ENCODE measurements around the gene NCKAP1. TPM values are rescaled to one million over a fixed set of nuclear protein-coding genes. Genes with fewer than 3 reads are reported as not detected.

Gene NCKAP1
- total and polyA plus RNA-seq, 4 donors, result 36.4 to 194 (median 73.1) TPM

GRCh38 chr2:183028108-183028507 lies 10.1 kb downstream of the NCKAP1 start:
- H3K4me1 ChIP-seq (ENCODE audit: control insufficient read depth in 5 of 5, insufficient read depth in 5 of 5, low read length in 5 of 5), result peaks cover 0 to 26% (median 6%) of the 10 kb centered on the region in 5 donors
- no peak for ATAC-seq (ENCODE audit: insufficient read depth, low FRiP score)

GRCh38 chr2:183027443-183027842 lies 10.8 kb downstream of the NCKAP1 start:
- Histone ChIP-seq H3K27me3 (ENCODE audit: control insufficient read depth in 3 of 3, insufficient read depth in 3 of 3, low read length in 2 of 3) (no peaks in the 10 kb centered on the region), H3K27ac (ENCODE audit: low read depth in 1 of 2, low read length in 1 of 2) (no peak overlapping the region), H3K9ac (ENCODE audit: insufficient read depth in 1 of 2, low read length in 2 of 2) (no peak overlapping the region)

More at GRCh38 chr2:183028108-183028507, 10.1 kb downstream of the NCKAP1 start:
- Histone ChIP-seq H3K36me3 (ENCODE audit: control insufficient read depth in 4 of 4, insufficient read depth in 4 of 4, low read length in 4 of 4) (no peaks in the 10 kb centered on the region), H3K9me3 (ENCODE audit: control insufficient read depth in 4 of 4, insufficient read depth in 3 of 4, low read length in 3 of 4) (no peaks in the 10 kb centered on the region), H3K27me3 (ENCODE audit: control insufficient read depth in 3 of 3, insufficient read depth in 3 of 3, low read length in 2 of 3) (no peaks in the 10 kb centered on the region), H3K9ac (ENCODE audit: insufficient read depth in 1 of 2, low read length in 2 of 2) (no peak overlapping the region), H3K27ac (ENCODE audit: low read depth in 1 of 2, low read length in 1 of 2) (no peak overlapping the region), H3K4me3 (no peak overlapping the region)
- DNase-seq, result no peak
- no peak for TF ChIP-seq CTCF (IDR thresholded peaks at IDR 0.05; ENCODE audit: control extremely low read depth, extremely low read depth)

GRCh38 chr2:183026424-183026823 lies 11.8 kb downstream of the NCKAP1 start:
- no peak overlapping the region for H3K27ac ChIP-seq (ENCODE audit: low read depth in 1 of 2, low read length in 1 of 2)

More at GRCh38 chr2:183027443-183027842, 10.8 kb downstream of the NCKAP1 start:
- Histone ChIP-seq H3K36me3 (ENCODE audit: control insufficient read depth in 4 of 4, insufficient read depth in 4 of 4, low read length in 4 of 4) (no peaks in the 10 kb centered on the region), H3K9me3 (ENCODE audit: control insufficient read depth in 4 of 4, insufficient read depth in 3 of 4, low read length in 3 of 4) (no peaks in the 10 kb centered on the region), H3K4me3 (no peak overlapping the region), H3K4me1 (ENCODE audit: control insufficient read depth in 5 of 5, insufficient read depth in 5 of 5, low read length in 5 of 5) (peaks cover 0 to 20% (median 6%) of the 10 kb centered on the region in 5 donors)
- DNase-seq, result no peak
- WGBS, 2 donors, result 90 to 96% methylated on average over 1 of the region's 1 CpG
- no peak for ATAC-seq (ENCODE audit: insufficient read depth, low FRiP score)
- no peak for TF ChIP-seq CTCF (IDR thresholded peaks at IDR 0.05; ENCODE audit: control extremely low read depth, extremely low read depth)

More at GRCh38 chr2:183026424-183026823, 11.8 kb downstream of the NCKAP1 start:
- H3K4me1 ChIP-seq (ENCODE audit: control insufficient read depth in 5 of 5, insufficient read depth in 5 of 5, low read length in 5 of 5), result peaks cover 0 to 14% (median 2%) of the 10 kb centered on the region in 5 donors
- ATAC-seq (ENCODE audit: insufficient read depth, low FRiP score) (no peak), DNase-seq (no peak)
- 77 to 78% methylated on average over 2 of the region's 2 CpGs for WGBS, 2 donors
- peaks cover 0 to 6% (median 0%) of the 10 kb centered on the region in 4 donors for H3K36me3 ChIP-seq (ENCODE audit: control insufficient read depth in 4 of 4, insufficient read depth in 4 of 4, low read length in 4 of 4)
- TF ChIP-seq CTCF (IDR thresholded peaks at IDR 0.05; ENCODE audit: control extremely low read depth, extremely low read depth), result no peak
- no peak overlapping the region for H3K4me3 ChIP-seq
- no peaks in the 10 kb centered on the region for H3K27me3 ChIP-seq (ENCODE audit: control insufficient read depth in 3 of 3, insufficient read depth in 3 of 3, low read length in 2 of 3)
- no peak overlapping the region for H3K9ac ChIP-seq (ENCODE audit: insufficient read depth in 1 of 2, low read length in 2 of 2)
- H3K9me3 ChIP-seq (ENCODE audit: control insufficient read depth in 4 of 4, insufficient read depth in 3 of 4, low read length in 3 of 4), result no peaks in the 10 kb centered on the region

Data from lung (tissue), 12 donors.